Loucy (cell line): Measurements from ENCODE around the gene LTBP1.

Experiments used
- H2AFZ ChIP-seq: fragments of 200-600 bp; sonication (generic); 2 replicates; pipeline ENCODE4 v1.6.0; 2016; ENCODE audit warnings: antibody characterized with exemption, mild to moderate bottlenecking, low read length, moderate library complexity
- H3F3A ChIP-seq: fragments of 200-600 bp; 2 replicates; pipeline ENCODE4 v1.6.0; 2016; ENCODE audit warnings: antibody characterized with exemption, low read depth, mild to moderate bottlenecking
- H3K27me3 ChIP-seq: fragments of 200-600 bp; sonication (generic); 2 replicates; pipeline ENCODE4 v1.6.1; 2014; ENCODE audit warnings: low read length, mild to moderate bottlenecking; ENCODE audit not compliant: insufficient read depth, poor library complexity, severe bottlenecking
- H3K36me3 ChIP-seq: fragments of 200-600 bp; sonication (generic); 2 replicates; pipeline ENCODE4 v1.6.1; 2016; ENCODE audit warnings: low read length; ENCODE audit not compliant: insufficient read depth
- H3K4me1 ChIP-seq: fragments of 200-600 bp; sonication (generic); 2 replicates; pipeline ENCODE4 v1.5.1; 2014; ENCODE audit warnings: low read length, mild to moderate bottlenecking; ENCODE audit not compliant: insufficient read depth, poor library complexity, severe bottlenecking
- H3K4me2 ChIP-seq: fragments of 200-600 bp; sonication (generic); 2 replicates; pipeline ENCODE4 v1.6.0; 2014; ENCODE audit warnings: antibody characterized with exemption, low read length, low read depth, mild to moderate bottlenecking; ENCODE audit not compliant: poor library complexity, severe bottlenecking
- H3K4me3 ChIP-seq: fragments of 200-600 bp; sonication (generic); 2 replicates; pipeline ENCODE4 v1.5.1; 2014; ENCODE audit warnings: low read length, mild to moderate bottlenecking, mixed read lengths; ENCODE audit not compliant: poor library complexity, severe bottlenecking
- H3K79me2 ChIP-seq: fragments of 200-600 bp; sonication (generic); 2 replicates; pipeline ENCODE4 v1.6.1; 2014; ENCODE audit warnings: low read length; ENCODE audit not compliant: insufficient read depth
- H3K9ac ChIP-seq: fragments of 200-600 bp; sonication (generic); 2 replicates; pipeline ENCODE4 v1.6.0; 2014; ENCODE audit warnings: mild to moderate bottlenecking, low read depth, low read length, moderate library complexity; ENCODE audit not compliant: poor library complexity, severe bottlenecking
- H3K9me2 ChIP-seq: fragments of 200-600 bp; sonication (generic); replicated peaks from 2 replicates; pipeline ENCODE4 v1.6.1; 2016; ENCODE audit warnings: low read depth, low read length, mixed read lengths
- H3K9me3 ChIP-seq: fragments of 200-600 bp; sonication (generic); 2 replicates; pipeline ENCODE4 v1.6.1; 2014; ENCODE audit warnings: mild to moderate bottlenecking, antibody characterized with exemption, low read length, low read depth; ENCODE audit not compliant: insufficient read depth
- H4K20me1 ChIP-seq: fragments of 200-600 bp; sonication (generic); 2 replicates; pipeline ENCODE4 v1.6.0; 2014; ENCODE audit warnings: antibody characterized with exemption, low read length, mild to moderate bottlenecking; ENCODE audit not compliant: insufficient read depth, poor library complexity, severe bottlenecking
- CTCF ChIP-seq: fragments of 200-600 bp; sonication (generic); conservative IDR thresholded peaks from 2 replicates; pipeline ENCODE4 v1.5.1; 2014; ENCODE audit warnings: mild to moderate bottlenecking, antibody characterized with exemption, low read length
- EZH2phosphoT487 ChIP-seq: fragments of 200-600 bp; IDR thresholded peaks from 2 replicates; pipeline ENCODE4 v1.6.1; 2018; ENCODE audit warnings: antibody characterized with exemption, mild to moderate bottlenecking, moderate library complexity, borderline replicate concordance

Gene LTBP1

DNA sequence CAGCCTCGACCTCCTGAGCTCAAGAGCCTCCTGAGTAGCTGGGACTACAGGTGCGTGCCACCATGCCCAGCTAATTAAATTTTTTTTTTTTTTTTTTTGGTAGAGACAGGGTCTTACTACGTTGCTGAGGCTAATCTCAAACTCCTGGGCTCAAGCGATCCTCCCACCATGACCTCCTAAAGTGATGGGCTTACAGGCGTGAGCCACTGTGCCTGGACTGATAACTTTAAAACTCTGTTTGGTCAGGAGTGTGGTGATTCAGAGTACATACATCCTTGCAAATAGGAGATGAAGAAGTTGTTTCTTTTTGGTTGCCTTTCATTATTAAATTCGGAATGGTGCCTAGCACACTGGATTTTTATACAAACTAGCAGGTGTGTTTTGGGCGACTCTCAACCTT, 73.0 kb downstream of the LTBP1 start:
- Histone ChIP-seq H3K27me3 (no peaks in the 10 kb centered on the region), H3F3A (no peaks in the 10 kb centered on the region), H2AFZ (no peak overlapping the region), H3K4me1 (no peaks in the 10 kb centered on the region), H3K79me2 (no peaks in the 10 kb centered on the region), H3K9ac (no peak overlapping the region), H3K4me2 (no peak overlapping the region), H3K36me3 (no peaks in the 10 kb centered on the region), H3K9me3 (no peaks in the 10 kb centered on the region), H3K9me2 (no peaks in the 10 kb centered on the region), H4K20me1 (no peaks in the 10 kb centered on the region), H3K4me3 (no peak overlapping the region)
- TF ChIP-seq CTCF (no peak), EZH2phosphoT487 (no peak)

DNA sequence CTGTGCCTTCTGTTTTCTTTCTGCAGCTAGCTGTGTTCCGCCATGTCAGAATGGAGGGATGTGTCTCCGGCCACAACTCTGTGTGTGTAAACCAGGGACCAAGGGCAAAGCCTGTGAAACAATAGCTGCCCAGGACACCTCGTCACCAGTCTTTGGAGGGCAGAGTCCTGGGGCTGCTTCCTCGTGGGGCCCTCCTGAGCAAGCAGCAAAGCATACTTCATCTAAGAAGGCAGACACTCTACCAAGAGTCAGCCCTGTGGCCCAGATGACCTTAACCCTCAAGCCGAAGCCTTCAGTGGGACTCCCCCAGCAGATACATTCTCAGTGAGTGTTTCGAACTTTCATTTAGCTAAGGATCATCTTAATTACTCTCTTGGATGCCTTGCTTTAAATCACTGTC, 74.1 kb downstream of the LTBP1 start:
- Histone ChIP-seq H3F3A (no peaks in the 10 kb centered on the region), H3K9ac (no peak overlapping the region), H3K4me1 (no peaks in the 10 kb centered on the region), H3K4me3 (no peak overlapping the region), H3K4me2 (no peak overlapping the region), H3K27me3 (no peaks in the 10 kb centered on the region), H2AFZ (no peak overlapping the region; the same call in 1 of the 2 replicates), H3K36me3 (no peaks in the 10 kb centered on the region), H4K20me1 (no peaks in the 10 kb centered on the region), H3K9me3 (no peaks in the 10 kb centered on the region), H3K79me2 (no peaks in the 10 kb centered on the region), H3K9me2 (no peaks in the 10 kb centered on the region)
- TF ChIP-seq CTCF, result no peak
- no peak for TF ChIP-seq EZH2phosphoT487

DNA sequence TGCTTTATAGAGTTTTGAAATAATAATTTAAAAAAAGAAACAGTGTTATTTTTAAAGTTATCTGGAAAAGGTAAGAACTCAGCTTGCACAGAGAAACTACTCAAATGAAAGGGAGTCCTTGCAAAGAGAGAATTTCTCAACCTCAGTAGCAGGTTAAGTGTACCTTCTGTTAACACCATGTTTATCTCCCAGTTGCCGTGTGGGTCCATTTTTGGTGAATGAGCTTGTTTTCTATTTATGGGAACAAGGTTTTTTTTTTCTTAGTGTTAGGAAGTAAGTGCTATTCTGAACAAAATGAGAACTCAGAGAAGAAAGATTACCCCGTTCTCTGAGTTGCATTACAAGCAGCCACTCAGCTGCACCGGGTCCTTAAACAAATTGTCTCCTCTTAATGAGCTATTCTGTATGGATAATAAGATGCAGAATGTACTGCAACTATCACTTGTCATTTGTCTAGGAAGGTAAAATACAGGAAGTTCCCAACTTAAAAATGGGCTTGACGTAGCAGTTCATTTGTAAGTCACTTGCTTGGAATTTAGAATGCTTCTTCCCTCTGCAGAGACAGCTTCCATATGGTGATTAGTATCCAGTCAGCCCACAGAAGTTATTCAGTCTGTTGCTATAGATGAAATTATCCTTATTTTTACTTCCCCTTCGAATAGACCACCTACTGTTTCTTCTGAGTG, 74.9 kb downstream of the LTBP1 start:
- Histone ChIP-seq H3K9me2 (no peaks in the 10 kb centered on the region), H3K4me1 (no peaks in the 10 kb centered on the region), H3F3A (no peaks in the 10 kb centered on the region), H3K9me3 (no peaks in the 10 kb centered on the region), H3K27me3 (no peaks in the 10 kb centered on the region), H2AFZ (no peak overlapping the region), H4K20me1 (no peaks in the 10 kb centered on the region), H3K9ac (no peak overlapping the region), H3K4me2 (no peak overlapping the region), H3K4me3 (no peak overlapping the region), H3K79me2 (no peaks in the 10 kb centered on the region), H3K36me3 (no peaks in the 10 kb centered on the region)
- TF ChIP-seq CTCF (no peak), EZH2phosphoT487 (no peak)
